Parathyroid adenoma (tissue), 2 donors: ENCODE data around the gene NSD1.

Experiments used
- H2AFZ ChIP-seq: fragments of 300-600 bp; sonication (generic); one replicate; pipeline ENCODE4 v1.7.0; 2017; ENCODE audit warnings: antibody characterized with exemption, mild to moderate bottlenecking
- H3K27ac ChIP-seq: fragments of 300-600 bp; sonication (generic); one replicate; pipeline ENCODE4 v1.7.0; 2017
- H3K27me3 ChIP-seq: fragments of 300-600 bp; sonication (generic); one replicate; pipeline ENCODE4 v1.7.0; 2017; ENCODE audit warnings: low read length; ENCODE audit not compliant: control insufficient read depth, insufficient read depth
- H3K36me3 ChIP-seq: fragments of 300-600 bp; sonication (generic); one replicate; pipeline ENCODE4 v1.7.0; 2017; ENCODE audit warnings: low read length; ENCODE audit not compliant: control insufficient read depth, insufficient read depth
- H3K4me1 ChIP-seq: fragments of 300-600 bp; sonication (generic); one replicate; pipeline ENCODE4 v1.7.0; 2017; ENCODE audit warnings: control low read depth
- H3K4me2 ChIP-seq: fragments of 300-600 bp; sonication (generic); one replicate; pipeline ENCODE4 v1.7.0; 2017; ENCODE audit warnings: low read length
- H3K4me3 ChIP-seq: fragments of 300-600 bp; sonication (generic); one replicate; pipeline ENCODE4 v1.7.0; 2017; ENCODE audit warnings: low read depth, low read length
- H3K79me2 ChIP-seq: fragments of 300-600 bp; sonication (generic); one replicate; pipeline ENCODE4 v1.7.0; 2017; ENCODE audit warnings: control low read depth
- H3K9ac ChIP-seq: fragments of 300-600 bp; sonication (generic); one replicate; pipeline ENCODE4 v1.7.0; 2017; ENCODE audit warnings: mild to moderate bottlenecking
- H3K9me3 ChIP-seq: fragments of 300-600 bp; sonication (generic); one replicate; pipeline ENCODE4 v1.7.0; 2017; ENCODE audit warnings: low read length; ENCODE audit not compliant: control insufficient read depth
- TF ChIP-seq, protein P1 (sequence below): fragments of 300-600 bp; sonication (generic); IDR thresholded peaks from one replicate; pipeline ENCODE4 v1.7.0; 2017; ENCODE audit warnings: antibody characterized with exemption, mild to moderate bottlenecking
- donor health status: primary hyperparathyroidism.

Gene NSD1

DNA sequence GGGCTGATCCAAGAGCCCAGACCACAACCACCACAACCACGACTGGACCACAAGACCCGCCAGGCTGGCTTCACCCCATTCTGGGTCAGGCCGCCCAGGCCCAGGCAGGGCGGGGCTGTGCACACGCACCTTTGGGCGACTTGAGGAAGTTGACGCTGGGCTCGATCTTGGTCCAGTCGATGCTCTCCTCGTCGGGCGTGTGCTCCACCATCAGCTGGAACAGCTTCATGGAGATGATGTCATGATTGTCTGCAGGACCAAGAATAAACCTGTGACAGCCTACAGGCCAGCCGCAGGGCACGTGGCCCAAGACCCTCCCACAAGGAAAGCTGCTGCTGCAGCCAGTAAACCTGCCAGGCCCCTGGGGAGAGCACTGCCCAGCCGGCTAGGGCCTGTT, 200.6 kb downstream of the NSD1 start:
- Histone ChIP-seq H3K4me2 (no peak overlapping the region), H3K4me3 (no peak overlapping the region), H3K27me3 (no peaks in the 10 kb centered on the region), H3K9me3 (no peaks in the 10 kb centered on the region), H3K27ac (no peak overlapping the region), H3K4me1 (no peaks in the 10 kb centered on the region), H3K79me2 (peaks cover 30% of the 10 kb centered on the region), H3K36me3 (no peaks in the 10 kb centered on the region), H3K9ac (no peak overlapping the region), H2AFZ (no peak overlapping the region)
- TF ChIP-seq, protein P1, sequence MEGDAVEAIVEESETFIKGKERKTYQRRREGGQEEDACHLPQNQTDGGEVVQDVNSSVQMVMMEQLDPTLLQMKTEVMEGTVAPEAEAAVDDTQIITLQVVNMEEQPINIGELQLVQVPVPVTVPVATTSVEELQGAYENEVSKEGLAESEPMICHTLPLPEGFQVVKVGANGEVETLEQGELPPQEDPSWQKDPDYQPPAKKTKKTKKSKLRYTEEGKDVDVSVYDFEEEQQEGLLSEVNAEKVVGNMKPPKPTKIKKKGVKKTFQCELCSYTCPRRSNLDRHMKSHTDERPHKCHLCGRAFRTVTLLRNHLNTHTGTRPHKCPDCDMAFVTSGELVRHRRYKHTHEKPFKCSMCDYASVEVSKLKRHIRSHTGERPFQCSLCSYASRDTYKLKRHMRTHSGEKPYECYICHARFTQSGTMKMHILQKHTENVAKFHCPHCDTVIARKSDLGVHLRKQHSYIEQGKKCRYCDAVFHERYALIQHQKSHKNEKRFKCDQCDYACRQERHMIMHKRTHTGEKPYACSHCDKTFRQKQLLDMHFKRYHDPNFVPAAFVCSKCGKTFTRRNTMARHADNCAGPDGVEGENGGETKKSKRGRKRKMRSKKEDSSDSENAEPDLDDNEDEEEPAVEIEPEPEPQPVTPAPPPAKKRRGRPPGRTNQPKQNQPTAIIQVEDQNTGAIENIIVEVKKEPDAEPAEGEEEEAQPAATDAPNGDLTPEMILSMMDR: no peak

GRCh38 chr5:177334781-177335700, 201.5 kb downstream of the NSD1 start:
- TF ChIP-seq, protein P1: no peak

DNA sequence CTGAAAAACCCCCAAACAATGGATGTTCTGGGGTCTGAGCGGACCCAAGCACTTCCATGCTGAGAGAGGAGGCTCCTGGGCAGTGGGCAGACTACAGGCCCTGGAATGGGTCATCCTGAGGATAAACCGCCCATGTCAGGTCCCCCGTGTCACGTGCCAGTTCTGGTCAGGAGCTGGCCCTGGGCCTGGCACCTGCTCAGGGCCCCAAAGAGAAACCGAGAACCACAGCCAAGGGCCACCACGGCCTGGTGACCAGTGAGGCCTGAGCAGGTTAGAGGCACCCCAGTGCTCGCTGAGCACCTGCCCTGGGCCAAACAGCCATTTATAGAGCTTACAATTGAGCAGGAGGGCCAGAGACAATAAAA, 202.1 kb downstream of the NSD1 start:
- TF ChIP-seq, protein P1: no peak
- no peaks in the 10 kb centered on the region for H3K9me3 ChIP-seq
- no peak overlapping the region for H3K9ac ChIP-seq
- H3K27me3 ChIP-seq: no peaks in the 10 kb centered on the region
- no peak overlapping the region for H2AFZ ChIP-seq
- no peak overlapping the region for H3K4me3 ChIP-seq
- H3K27ac ChIP-seq: no peak overlapping the region
- peaks cover 42% of the 10 kb centered on the region for H3K79me2 ChIP-seq
- H3K36me3 ChIP-seq: no peaks in the 10 kb centered on the region
- H3K4me1 ChIP-seq: no peaks in the 10 kb centered on the region
- no peak overlapping the region for H3K4me2 ChIP-seq

More at GRCh38 chr5:177334781-177335700, 201.5 kb downstream of the NSD1 start:
- H3K27ac ChIP-seq: no peak overlapping the region
- no peak overlapping the region for H2AFZ ChIP-seq
- H3K9ac ChIP-seq: no peak overlapping the region
- no peaks in the 10 kb centered on the region for H3K27me3 ChIP-seq
- H3K4me2 ChIP-seq: no peak overlapping the region
- no peaks in the 10 kb centered on the region for H3K4me1 ChIP-seq
- H3K36me3 ChIP-seq: no peaks in the 10 kb centered on the region
- no peak overlapping the region for H3K4me3 ChIP-seq
- H3K9me3 ChIP-seq: no peaks in the 10 kb centered on the region
- H3K79me2 ChIP-seq: peaks cover 35% of the 10 kb centered on the region

DNA sequence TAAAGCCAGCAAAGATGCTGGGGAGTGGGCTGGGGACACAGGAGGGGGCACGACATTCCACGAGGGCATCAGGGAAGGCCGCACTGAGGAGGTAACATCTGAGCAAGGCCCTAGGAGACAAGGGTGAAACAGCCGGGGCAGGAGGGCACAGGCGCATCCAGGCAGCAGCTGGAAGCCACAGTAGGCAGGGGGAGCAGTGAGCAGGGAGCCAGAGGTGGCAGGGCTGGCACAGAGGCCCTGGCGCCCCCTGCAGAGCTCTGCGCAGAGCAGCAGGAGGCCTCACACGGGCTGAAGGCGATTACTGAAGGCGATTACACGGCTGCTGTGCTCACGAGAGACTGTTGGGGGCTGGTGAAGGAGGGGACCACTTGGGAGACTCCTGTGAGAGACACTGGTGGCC, 202.5 kb downstream of the NSD1 start:
- no peak overlapping the region for H3K27ac ChIP-seq
- H2AFZ ChIP-seq: no peak overlapping the region
- no peaks in the 10 kb centered on the region for H3K36me3 ChIP-seq
- H3K4me2 ChIP-seq: no peak overlapping the region
- H3K79me2 ChIP-seq: peaks cover 45% of the 10 kb centered on the region
- H3K27me3 ChIP-seq: no peaks in the 10 kb centered on the region
- no peaks in the 10 kb centered on the region for H3K9me3 ChIP-seq
- H3K9ac ChIP-seq: no peak overlapping the region
- H3K4me1 ChIP-seq: no peaks in the 10 kb centered on the region
- no peak overlapping the region for H3K4me3 ChIP-seq
- TF ChIP-seq, protein P1: peak; percentile 6
